Measurements from ENCODE around the gene CGB7.
A peak's percentile ranks its signal among the peaks of the same experiment; 100 is the strongest.

Gene CGB7

GRCh38 chr19:49017041-49017665 lies 40.4 kb downstream of the CGB7 start, which contains the start of gene LHB:
LHB (minus strand) TSS chr19:49017091; CDS start chr19:49017081, 10 bp downstream.
- Mint-ChIP-seq H3K4me1 (ENCODE audit: low read depth) (peaks cover 43% of the 10 kb centered on the region), H3K9me3 (no peaks in the 10 kb centered on the region), H3K27ac (no peak within 1 kb of the TSS), H3K36me3 (ENCODE audit: low read depth) (peaks cover 15% of the 10 kb centered on the region), H3K27me3 (peaks cover 13% of the 10 kb centered on the region), H3K4me3 (no peak within 1 kb of the TSS)

DNA sequence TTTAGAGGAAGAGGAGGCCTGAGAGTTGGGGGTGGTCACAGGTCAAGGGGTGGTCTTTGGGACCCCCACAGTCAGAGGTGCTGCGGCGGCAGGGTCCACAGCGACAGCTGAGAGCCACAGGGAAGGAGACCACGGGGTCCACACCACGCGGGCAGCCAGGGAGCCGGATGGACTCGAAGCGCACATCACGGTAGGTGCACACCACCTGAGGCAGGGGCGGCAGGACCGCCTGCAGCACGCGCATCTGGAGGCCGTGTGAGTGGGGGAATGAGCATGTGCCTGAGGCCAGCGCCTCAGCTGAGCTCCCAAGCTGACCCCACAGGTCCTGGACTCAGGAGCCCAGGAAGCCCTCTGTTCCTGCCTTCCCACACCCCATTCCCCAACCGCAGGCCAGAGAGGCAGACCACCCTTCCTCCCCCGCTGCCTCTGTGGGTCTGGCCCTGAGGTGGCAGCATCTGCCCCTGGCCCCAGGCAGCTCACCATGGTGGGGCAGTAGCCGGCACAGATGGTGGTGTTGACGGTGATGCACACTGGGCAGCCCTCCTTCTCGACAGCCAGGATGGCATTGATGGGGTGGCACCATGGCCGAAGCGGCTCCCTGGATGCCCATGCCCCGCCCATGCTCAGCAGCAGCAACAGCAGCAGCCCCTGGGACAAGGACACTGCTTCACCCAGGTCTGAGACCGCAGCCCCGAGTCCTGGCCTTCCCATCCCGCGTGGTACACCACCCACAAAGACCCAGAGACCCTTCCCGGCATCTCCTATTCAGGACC lies 41.3 kb downstream of the CGB7 start:
- Mint-ChIP-seq H3K4me3 (no peak overlapping the region), H3K4me1 (ENCODE audit: low read depth) (peaks cover 34% of the 10 kb centered on the region), H3K9me3 (no peaks in the 10 kb centered on the region), H3K36me3 (ENCODE audit: low read depth) (peaks cover 17% of the 10 kb centered on the region), H3K27ac (no peak overlapping the region), H3K27me3 (peaks cover 13% of the 10 kb centered on the region)

DNA sequence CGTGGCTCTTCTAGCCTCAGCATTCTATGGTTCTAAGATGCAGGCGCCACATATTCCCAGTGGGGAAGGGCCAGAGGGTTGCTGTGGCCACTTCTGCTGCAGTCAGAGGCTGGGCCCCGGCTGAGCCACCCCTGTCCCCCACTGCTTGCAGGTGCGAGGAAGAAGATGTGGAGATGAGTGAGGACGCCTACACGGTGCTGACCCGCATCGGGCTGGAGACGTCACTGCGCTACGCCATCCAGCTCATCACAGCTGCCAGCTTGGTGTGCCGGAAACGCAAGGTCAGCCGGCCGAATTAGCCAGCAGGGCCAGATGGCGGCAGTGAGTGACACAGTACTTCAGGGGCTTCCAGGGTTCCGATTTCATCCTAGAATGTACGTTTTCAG lies 42.7 kb downstream of the CGB7 start:
- Mint-ChIP-seq H3K4me1 (ENCODE audit: low read depth) (peaks cover 21% of the 10 kb centered on the region), H3K36me3 (ENCODE audit: low read depth) (peaks cover 26% of the 10 kb centered on the region), H3K9me3 (no peaks in the 10 kb centered on the region), H3K4me3 (no peak overlapping the region), H3K27ac (no peak overlapping the region), H3K27me3 (peaks cover 6% of the 10 kb centered on the region)

DNA sequence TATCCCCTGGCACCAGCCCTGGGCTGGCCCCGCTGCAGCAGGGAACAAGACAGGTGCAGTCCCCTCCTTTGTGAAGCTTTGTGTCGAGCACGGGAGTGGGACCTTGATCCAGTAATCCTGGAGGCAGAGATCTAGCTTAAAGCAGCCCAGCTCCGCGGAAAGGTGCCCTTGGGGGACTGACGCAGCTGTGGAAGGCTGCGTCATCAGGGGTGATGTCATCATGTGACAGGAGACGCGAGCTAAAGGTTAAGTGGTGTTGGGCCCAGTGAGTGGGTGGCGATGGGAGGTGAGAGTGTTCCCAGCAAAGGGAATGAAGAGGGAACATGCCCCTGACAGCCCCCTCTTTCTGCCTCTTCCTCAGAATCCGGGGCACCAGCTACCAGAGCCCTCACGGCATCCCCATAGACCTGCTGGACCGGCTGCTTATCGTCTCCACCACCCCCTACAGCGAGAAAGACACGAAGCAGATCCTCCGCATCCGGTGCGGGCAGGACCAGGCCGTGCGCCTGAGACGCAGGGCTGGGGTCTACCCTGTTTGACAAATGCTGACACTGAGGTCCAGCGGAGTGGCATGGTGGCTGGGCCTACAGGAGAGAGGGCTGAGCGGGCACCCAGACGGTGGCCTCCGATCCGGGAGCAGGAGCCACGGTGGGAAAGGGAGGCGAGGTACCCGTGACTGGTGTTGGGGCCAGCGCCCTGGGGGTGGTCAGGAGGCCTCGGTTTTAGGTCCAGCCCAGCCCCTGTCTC lies 43.3 kb downstream of the CGB7 start:
- peaks cover 16% of the 10 kb centered on the region for H3K4me1 Mint-ChIP-seq (ENCODE audit: low read depth)
- peak overlapping the region; percentile 26 for H3K27ac Mint-ChIP-seq
- peaks cover 4% of the 10 kb centered on the region for H3K27me3 Mint-ChIP-seq
- H3K36me3 Mint-ChIP-seq (ENCODE audit: low read depth), result peaks cover 26% of the 10 kb centered on the region
- H3K4me3 Mint-ChIP-seq, result no peak overlapping the region
- H3K9me3 Mint-ChIP-seq, result no peaks in the 10 kb centered on the region

GRCh38 chr19:49011194-49011593 lies 46.4 kb downstream of the CGB7 start:
- Mint-ChIP-seq H3K36me3 (ENCODE audit: low read depth) (peaks cover 41% of the 10 kb centered on the region), H3K4me1 (ENCODE audit: low read depth) (no peaks in the 10 kb centered on the region), H3K27me3 (no peaks in the 10 kb centered on the region), H3K4me3 (no peak overlapping the region), H3K27ac (no peak overlapping the region), H3K9me3 (no peaks in the 10 kb centered on the region)

DNA sequence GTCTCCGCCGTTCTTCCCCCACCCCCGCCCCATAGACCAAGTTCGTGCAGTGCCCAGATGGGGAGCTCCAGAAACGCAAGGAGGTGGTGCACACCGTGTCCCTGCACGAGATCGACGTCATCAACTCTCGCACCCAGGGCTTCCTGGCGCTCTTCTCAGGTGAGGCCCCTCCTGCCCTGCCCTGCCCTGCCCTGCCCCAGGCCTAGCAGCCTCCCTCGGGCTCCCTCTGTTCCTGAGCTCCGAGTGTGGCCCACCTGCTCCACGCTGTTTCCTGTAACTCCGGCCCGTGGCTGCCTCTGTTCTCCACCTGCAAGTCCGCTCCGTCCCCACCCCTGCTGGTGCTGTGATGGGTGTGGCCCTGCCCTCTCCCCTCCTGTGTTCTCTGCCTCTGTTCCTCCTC lies 47.1 kb downstream of the CGB7 start:
- Mint-ChIP-seq H3K9me3 (no peaks in the 10 kb centered on the region), H3K27me3 (no peaks in the 10 kb centered on the region), H3K36me3 (ENCODE audit: low read depth) (peaks cover 42% of the 10 kb centered on the region), H3K4me1 (ENCODE audit: low read depth) (no peaks in the 10 kb centered on the region), H3K27ac (no peak overlapping the region), H3K4me3 (no peak overlapping the region)

GRCh38 chr19:49009828-49010227 lies 47.7 kb downstream of the CGB7 start:
- Mint-ChIP-seq H3K36me3 (ENCODE audit: low read depth) (peaks cover 48% of the 10 kb centered on the region), H3K9me3 (no peaks in the 10 kb centered on the region), H3K27me3 (no peaks in the 10 kb centered on the region), H3K4me3 (no peak overlapping the region), H3K4me1 (ENCODE audit: low read depth) (no peaks in the 10 kb centered on the region), H3K27ac (no peak overlapping the region)

DNA sequence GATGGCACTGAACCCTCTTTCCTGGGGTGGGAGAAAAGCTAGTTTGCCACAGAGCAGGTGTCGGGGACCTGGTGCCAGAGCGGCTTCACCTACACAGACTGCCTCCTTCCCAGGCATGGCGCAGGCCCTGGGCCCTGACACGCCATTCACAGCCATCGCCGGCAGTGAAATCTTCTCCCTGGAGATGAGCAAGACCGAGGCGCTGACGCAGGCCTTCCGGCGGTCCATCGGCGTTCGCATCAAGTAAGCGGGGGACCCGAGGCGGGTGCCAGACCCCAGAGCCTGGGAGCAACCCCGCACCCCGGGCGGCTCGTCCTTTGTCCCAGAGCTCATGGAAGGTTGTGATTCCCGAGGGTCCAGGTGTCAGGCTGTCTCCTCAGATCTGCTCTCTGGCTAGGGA lies 50.6 kb downstream of the CGB7 start:
- H3K36me3 Mint-ChIP-seq (ENCODE audit: low read depth), result peaks cover 46% of the 10 kb centered on the region
- H3K27me3 Mint-ChIP-seq, result no peaks in the 10 kb centered on the region
- no peaks in the 10 kb centered on the region for H3K9me3 Mint-ChIP-seq
- H3K27ac Mint-ChIP-seq, result no peak overlapping the region
- H3K4me3 Mint-ChIP-seq, result no peak overlapping the region
- no peaks in the 10 kb centered on the region for H3K4me1 Mint-ChIP-seq (ENCODE audit: low read depth)

DNA sequence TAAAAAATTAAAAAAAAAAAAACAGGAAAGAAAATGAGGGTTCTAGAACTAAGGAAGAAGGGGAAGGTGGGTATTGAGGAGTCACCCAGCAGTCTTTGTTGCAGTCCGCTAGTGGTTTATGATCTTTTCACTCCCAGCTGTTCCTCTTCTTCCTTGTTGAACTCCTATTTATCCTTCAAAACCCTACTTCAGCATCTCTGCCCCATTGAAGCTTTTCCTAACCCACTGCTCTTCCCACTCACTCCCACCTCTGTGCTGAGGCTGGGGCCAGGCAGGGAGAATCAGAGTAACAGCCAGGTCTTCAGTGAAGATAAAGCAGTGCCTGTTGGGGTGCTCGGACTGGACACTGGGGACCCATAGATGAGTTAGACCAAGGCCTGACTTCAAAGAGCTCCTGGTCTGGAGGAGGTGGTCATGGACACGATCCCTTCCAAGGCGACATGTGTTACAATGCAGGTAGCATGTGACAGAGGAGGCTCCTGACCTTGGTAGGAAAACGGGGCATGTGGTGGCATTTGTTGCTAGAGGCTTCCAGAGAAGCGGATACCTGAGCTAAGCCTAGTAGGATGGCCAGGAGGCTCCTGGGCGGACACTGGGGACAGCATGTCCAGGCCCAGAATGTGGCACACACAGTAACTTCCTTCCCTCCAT lies 52.5 kb downstream of the CGB7 start:
- Mint-ChIP-seq H3K4me1 (ENCODE audit: low read depth) (no peaks in the 10 kb centered on the region), H3K4me3 (no peak overlapping the region), H3K27me3 (no peaks in the 10 kb centered on the region), H3K9me3 (no peaks in the 10 kb centered on the region), H3K27ac (no peak overlapping the region), H3K36me3 (ENCODE audit: low read depth) (peaks cover 43% of the 10 kb centered on the region)

Data from stimulated activated naive CD8-positive, alpha-beta T cell treated with anti-CD3 and anti-CD28 coated beads, Interleukin-15, Interleukin-2, amounts not matched to agents 100 ng/mL and 50 ng/mL, for 24 hours (primary cell).